CD14-positive monocyte (primary cell): Measurements from ENCODE around the gene PHYHIPL. TPM values are rescaled to one million over a fixed set of nuclear protein-coding genes. Genes with fewer than 3 reads are reported as not detected.

Experiments used
- DNase-seq, 3 donors: peaks; one replicate each; pipeline ENCODE4 v3.0.0-alpha.2; 2011 to 2022
- H2AFZ ChIP-seq: 2 replicates; pipeline ENCODE4 v1.6.0; 2012; ENCODE audit warnings: mild to moderate bottlenecking, low read depth, low read length, inconsistent platforms; ENCODE audit not compliant: insufficient read depth, poor library complexity, severe bottlenecking
- H3K27ac ChIP-seq, 2 donors: 1 replicate in 1 of 2; 2 replicates in 1 of 2; pipeline ENCODE4 v1.5.1; 2012 to 2013; ENCODE audit warnings: low read length in 2 of 2, control low read depth in 1 of 2, inconsistent platforms in 1 of 2, low read depth in 1 of 2, mild to moderate bottlenecking in 1 of 2
- H3K27me3 ChIP-seq, 2 donors: one replicate each; pipeline versions ENCODE4 v1.6.0 to v1.6.1; 2011 to 2013; ENCODE audit warnings: low read length in 2 of 2; ENCODE audit not compliant: control insufficient read depth in 2 of 2, insufficient read depth in 2 of 2
- H3K36me3 ChIP-seq, 2 donors: replicated peaks in 1 of 2; 1 replicate in 1 of 2; 2 replicates in 1 of 2; pipeline versions ENCODE4 v1.5.1 to v1.6.1; 2012 to 2013; ENCODE audit warnings: low read length in 2 of 2, control low read depth in 1 of 2, inconsistent platforms in 1 of 2, mild to moderate bottlenecking in 1 of 2; ENCODE audit not compliant: insufficient read depth in 2 of 2, control insufficient read depth in 1 of 2
- H3K4me1 ChIP-seq, 2 donors: 1 replicate in 1 of 2; 2 replicates in 1 of 2; pipeline versions ENCODE4 v1.5.1 to v1.6.1; 2012 to 2013; ENCODE audit warnings: low read length in 2 of 2, control low read depth in 1 of 2, inconsistent platforms in 1 of 2, mild to moderate bottlenecking in 1 of 2, moderate library complexity in 1 of 2; ENCODE audit not compliant: insufficient read depth in 2 of 2, control insufficient read depth in 1 of 2
- H3K4me2 ChIP-seq: replicated peaks from 2 replicates; pipeline ENCODE3; 2012; ENCODE audit warnings: low read length, moderate library complexity, mild to moderate bottlenecking; ENCODE audit not compliant: poor library complexity, severe bottlenecking; ENCODE audit errors: extremely low read depth
- H3K4me3 ChIP-seq, 3 experiments: fragments of 200-600 bp in 1 of 3; sonication (generic) in 1 of 3; replicated peaks in 1 of 3; 1 replicate in 2 of 3; 2 replicates in 1 of 3; pipeline ENCODE4 v1.5.1; 2011 to 2013; ENCODE audit warnings: low read length in 3 of 3, mild to moderate bottlenecking in 3 of 3, control low read depth in 2 of 3, low read depth in 2 of 3, inconsistent platforms in 1 of 3, moderate library complexity in 1 of 3
- H3K79me2 ChIP-seq: 2 replicates; pipeline ENCODE4 v1.6.0; 2012; ENCODE audit warnings: mild to moderate bottlenecking, control low read depth, inconsistent platforms, low read length, moderate library complexity; ENCODE audit not compliant: insufficient read depth
- H3K9ac ChIP-seq: 2 replicates; pipeline ENCODE4 v1.6.0; 2017; ENCODE audit warnings: low read length, mild to moderate bottlenecking; ENCODE audit not compliant: insufficient read depth, poor library complexity, severe bottlenecking
- H3K9me3 ChIP-seq, 2 donors: replicated peaks in 1 of 2; 1 replicate in 1 of 2; 2 replicates in 1 of 2; pipeline versions ENCODE4 v1.5.1 to v1.6.1; 2012 to 2013; ENCODE audit warnings: low read length in 2 of 2, control low read depth in 1 of 2; ENCODE audit not compliant: control insufficient read depth in 1 of 2, insufficient read depth in 1 of 2
- H4K20me1 ChIP-seq: 2 replicates; pipeline ENCODE4 v1.6.0; 2012; ENCODE audit warnings: mild to moderate bottlenecking, low read length, control low read depth, moderate library complexity; ENCODE audit not compliant: insufficient read depth
- H3K27ac Mint-ChIP-seq, 7 donors: one replicate each; pipeline ENCODE4 v1.8.0; 2020; ENCODE audit warnings: mild to moderate bottlenecking in 7 of 7, mixed read lengths in 7 of 7, moderate library complexity in 6 of 7, inconsistent platforms in 2 of 7
- H3K27me3 Mint-ChIP-seq, 3 donors: one replicate each; pipeline ENCODE4 v1.8.0; 2021 to 2022; ENCODE audit warnings: low read depth in 3 of 3, mild to moderate bottlenecking in 3 of 3, mixed read lengths in 3 of 3, moderate library complexity in 3 of 3, inconsistent platforms in 1 of 3
- H3K36me3 Mint-ChIP-seq, 2 donors: one replicate each; pipeline ENCODE4 v1.8.0; 2020; ENCODE audit warnings: mixed read lengths in 2 of 2, inconsistent platforms in 1 of 2, mild to moderate bottlenecking in 1 of 2
- H3K4me1 Mint-ChIP-seq: one replicate; pipeline ENCODE4 v1.8.0; 2020; ENCODE audit warnings: mild to moderate bottlenecking, mixed read lengths
- H3K4me3 Mint-ChIP-seq, 2 donors: one replicate each; pipeline ENCODE4 v1.8.0; 2020; ENCODE audit warnings: mild to moderate bottlenecking in 2 of 2, mixed read lengths in 2 of 2, moderate library complexity in 1 of 2
- H3K9me3 Mint-ChIP-seq, 7 donors: one replicate each; pipeline ENCODE4 v1.8.0; 2020 to 2022; ENCODE audit warnings: mixed read lengths in 7 of 7, mild to moderate bottlenecking in 6 of 7, moderate library complexity in 6 of 7, inconsistent platforms in 2 of 7
- WGBS: methylation state at CpG from one replicate; pipeline ENCODE4 v1.1.5; 2013; ENCODE audit warnings: missing lambda C conversion rate; ENCODE audit not compliant: insufficient coverage; 5-methylcytosine and 5-hydroxymethylcytosine counted together
- intact Hi-C, 2 donors: fragments of 100-400 bp; cut with micrococcal nuclease; formaldehyde crosslinking; loops; one replicate each; pipeline versions ENCODE4 v1.15.0 to v1.15.1; 2023
- polyA plus RNA-seq, 3 donors: library from polyadenylated mRNA; depleted of rRNA in 1 of 3; unstranded in 2 of 3; stranded (reverse) in 1 of 3; fragments of 300-500 nt in 2 of 3; fragments of >200 nt in 1 of 3; fragmentation: Illumina TruSeq in 2 of 3; gene quantifications; 1 replicate in 2 of 3; 2 replicates in 1 of 3; pipeline ENCODE4 v1.2.3, GENCODE V29; 2012 to 2021
- TF ChIP-seq, protein P1 (sequence below): fragments of 200-600 bp; IDR thresholded peaks from one replicate; pipeline ENCODE4 v1.8.0; 2022; ENCODE audit warnings: antibody characterized with exemption, mild to moderate bottlenecking

PHYHIPL gene
- polyA plus RNA-seq, 3 donors, result not detected

GRCh38 chr10:59268460-59268859 is 92.0 kb downstream of the PHYHIPL start:
- no peak overlapping the region for H2AFZ ChIP-seq
- H3K79me2 ChIP-seq, result no peaks in the 10 kb centered on the region
- H3K27ac ChIP-seq, result no peak overlapping the region
- DNase-seq, result no peak
- H3K9me3 Mint-ChIP-seq, result peaks cover 0 to 2% (median 0%) of the 10 kb centered on the region in 7 donors
- no peaks in the 10 kb centered on the region for H3K27me3 ChIP-seq
- no peaks in the 10 kb centered on the region for H3K36me3 Mint-ChIP-seq
- no peaks in the 10 kb centered on the region for H3K4me1 ChIP-seq
- H3K9me3 ChIP-seq, result no peaks in the 10 kb centered on the region
- peaks cover 0 to 2% (median 1%) of the 10 kb centered on the region in 3 donors for H3K27me3 Mint-ChIP-seq
- TF ChIP-seq, protein P1, sequence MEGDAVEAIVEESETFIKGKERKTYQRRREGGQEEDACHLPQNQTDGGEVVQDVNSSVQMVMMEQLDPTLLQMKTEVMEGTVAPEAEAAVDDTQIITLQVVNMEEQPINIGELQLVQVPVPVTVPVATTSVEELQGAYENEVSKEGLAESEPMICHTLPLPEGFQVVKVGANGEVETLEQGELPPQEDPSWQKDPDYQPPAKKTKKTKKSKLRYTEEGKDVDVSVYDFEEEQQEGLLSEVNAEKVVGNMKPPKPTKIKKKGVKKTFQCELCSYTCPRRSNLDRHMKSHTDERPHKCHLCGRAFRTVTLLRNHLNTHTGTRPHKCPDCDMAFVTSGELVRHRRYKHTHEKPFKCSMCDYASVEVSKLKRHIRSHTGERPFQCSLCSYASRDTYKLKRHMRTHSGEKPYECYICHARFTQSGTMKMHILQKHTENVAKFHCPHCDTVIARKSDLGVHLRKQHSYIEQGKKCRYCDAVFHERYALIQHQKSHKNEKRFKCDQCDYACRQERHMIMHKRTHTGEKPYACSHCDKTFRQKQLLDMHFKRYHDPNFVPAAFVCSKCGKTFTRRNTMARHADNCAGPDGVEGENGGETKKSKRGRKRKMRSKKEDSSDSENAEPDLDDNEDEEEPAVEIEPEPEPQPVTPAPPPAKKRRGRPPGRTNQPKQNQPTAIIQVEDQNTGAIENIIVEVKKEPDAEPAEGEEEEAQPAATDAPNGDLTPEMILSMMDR, result no peak
- 100% methylated on average over 4 of the region's 7 CpGs for WGBS
- H3K4me2 ChIP-seq, result no peak overlapping the region
- no peaks in the 10 kb centered on the region for H3K36me3 ChIP-seq
- H3K4me3 ChIP-seq, result no peak overlapping the region
- no peaks in the 10 kb centered on the region for H4K20me1 ChIP-seq
- intact Hi-C loops, result no loop called here
- H3K4me1 Mint-ChIP-seq, result no peaks in the 10 kb centered on the region
- H3K4me3 Mint-ChIP-seq, result no peak overlapping the region
- H3K27ac Mint-ChIP-seq, result no peak overlapping the region
- H3K9ac ChIP-seq, result no peak overlapping the region

- H3K36me3 Mint-ChIP-seq, result no peaks in the 10 kb centered on the region
- H2AFZ ChIP-seq, result no peak overlapping the region
- intact Hi-C loops, result no loop called here
- H3K4me2 ChIP-seq, result no peak overlapping the region
- no peaks in the 10 kb centered on the region for H3K36me3 ChIP-seq
- no peak overlapping the region for H3K4me3 Mint-ChIP-seq
- TF ChIP-seq, protein P1, result no peak
- no peaks in the 10 kb centered on the region for H3K79me2 ChIP-seq
- H3K4me1 ChIP-seq, result no peaks in the 10 kb centered on the region
- H3K27ac ChIP-seq, result no peak overlapping the region
- peaks cover 0 to 3% (median 2%) of the 10 kb centered on the region in 3 donors for H3K27me3 Mint-ChIP-seq
- H3K9me3 ChIP-seq, result no peaks in the 10 kb centered on the region
- H3K27ac Mint-ChIP-seq, result no peak overlapping the region
- H3K9me3 Mint-ChIP-seq, result peaks cover 0 to 3% (median 2%) of the 10 kb centered on the region in 7 donors
- H3K27me3 ChIP-seq, result no peaks in the 10 kb centered on the region
- H3K4me3 ChIP-seq, result no peak overlapping the region
- no peaks in the 10 kb centered on the region for H3K4me1 Mint-ChIP-seq
- no peak overlapping the region for H3K9ac ChIP-seq
- H4K20me1 ChIP-seq, result no peaks in the 10 kb centered on the region
- WGBS, result 92% methylated on average over 4 of the region's 6 CpGs
- no peak for DNase-seq
Measured at GRCh38 chr10:59269651-59270050, 93.2 kb downstream of the PHYHIPL start.
